ENCODE results near the gene SEMA4G. TPM values are rescaled to one million over a fixed set of nuclear protein-coding genes. Genes with fewer than 3 reads are reported as not detected.

Gene SEMA4G
- total RNA-seq, 2 experiments from 2014 or later = 0.70 to 0.71 TPM

- POLR2A ChIA-PET = interaction anchor here (0.7 kb wide), 1 partner anchor 179 kb away, joined by 4 read pairs; no protein-coding TSS in a partner anchor
- CTCF ChIA-PET = interaction anchor here (0.6 to 4.6 kb wide), 15 partner anchors 8 to 547 kb away, joined by 3 to 36 read pairs (median 6); partner anchors contain the start of genes KAZALD1, LZTS2, PDZD7 and SFXN3
Measured at GRCh38 chr10:101013365-101013825, 44.1 kb downstream of the SEMA4G start.

- CTCF ChIA-PET = interaction anchor here (0.7 to 4.6 kb wide), 23 partner anchors 9 to 546 kb away, joined by 3 to 36 read pairs (median 5); partner anchors contain the start of genes KAZALD1, LZTS2, PDZD7 and SFXN3
- POLR2A ChIA-PET = interaction anchor here (0.6 to 0.7 kb wide), 3 partner anchors 16 to 180 kb away, joined by 3 to 5 read pairs (median 4); partner anchors contain the start of gene PDZD7
Measured at GRCh38 chr10:101014230-101014884, 45.1 kb downstream of the SEMA4G start.

- CTCF ChIA-PET = interaction anchor here (0.6 to 4.6 kb wide), 22 partner anchors 8 to 573 kb away, joined by 3 to 36 read pairs (median 6); partner anchors contain the start of genes KAZALD1, LZTS2, PDZD7 and SEMA4G
- POLR2A ChIA-PET = interaction anchor here (0.6 kb wide), 2 partner anchors 46 to 1699 kb away, joined by 3 read pairs; partner anchors contain the start of gene ARL3
Measured at GRCh38 chr10:101014966-101015581, 45.8 kb downstream of the SEMA4G start.

- POLR2A ChIA-PET = no interaction called here
- CTCF ChIA-PET = interaction anchor here (0.6 to 4.6 kb wide), 13 partner anchors 13 to 1047 kb away, joined by 3 to 36 read pairs (median 7); partner anchors contain the start of genes KAZALD1, LZTS2, PDZD7 and SEMA4G
Measured at GRCh38 chr10:101015582-101015973, 46.3 kb downstream of the SEMA4G start.

- CTCF ChIA-PET = interaction anchor here (1.1 to 4.6 kb wide), 5 partner anchors 12 to 275 kb away, joined by 3 to 25 read pairs (median 5); partner anchors contain the start of genes KAZALD1 and SEMA4G
- POLR2A ChIA-PET = no interaction called here
Measured at GRCh38 chr10:101016814-101017213, 47.5 kb downstream of the SEMA4G start.

- CTCF ChIA-PET = interaction anchor here (1.1 to 3.0 kb wide), 11 partner anchors 8 to 123 kb away, joined by 3 to 23 read pairs (median 6); partner anchors contain the start of genes KAZALD1, PDZD7 and SFXN3
- POLR2A ChIA-PET = no interaction called here
Measured at GRCh38 chr10:101018118-101018599, 48.9 kb downstream of the SEMA4G start.

GRCh38 chr10:101018600-101019439 is 49.5 kb downstream of the SEMA4G start:
- CTCF ChIA-PET = interaction anchor here (0.6 to 3.0 kb wide), 16 partner anchors 8 to 123 kb away, joined by 3 to 23 read pairs (median 5); partner anchors contain the start of genes KAZALD1, PDZD7 and SFXN3
- POLR2A ChIA-PET = no interaction called here

Other genes starting within 250 kb of the SEMA4G start
- gene PAX2, start 223.9 kb upstream of the SEMA4G start, total RNA-seq = not detected
- 10 to 100 TPM; 33.5 to 33.9 TPM for gene SLF2, start 56.5 kb upstream of the SEMA4G start, total RNA-seq
- gene MRPL43, start 18.0 kb downstream of the SEMA4G start, total RNA-seq = 10 to 100 TPM; 56.7 to 56.8 TPM
- gene TWNK, start 18.0 kb downstream of the SEMA4G start, total RNA-seq = 10 to 100 TPM; 41.0 to 42.0 TPM
- 10 to 100 TPM; 14.2 to 14.8 TPM for gene LZTS2, start 30.3 kb downstream of the SEMA4G start, total RNA-seq
- gene PDZD7, start 61.6 kb downstream of the SEMA4G start, total RNA-seq = under 1 TPM; 0.27 TPM
- gene SFXN3, start 61.7 kb downstream of the SEMA4G start, total RNA-seq = 10 to 100 TPM; 21.2 to 23.0 TPM
- under 1 TPM; 0.21 to 0.31 TPM for gene KAZALD1, start 92.5 kb downstream of the SEMA4G start, total RNA-seq
- not detected for gene TLX1, start 161.8 kb downstream of the SEMA4G start, total RNA-seq